Activated CD4-positive, alpha-beta T cell treated with anti-CD3 and anti-CD28 coated beads, Interleukin-2, amount 50 U/mL, for 4 hours (primary cell): Measurements from ENCODE around the gene MYCL.

Experiments used
- DNase-seq, 2 experiments: peaks; one replicate each; pipeline ENCODE4 v3.0.0-alpha.2; 2020

The MYCL gene

GRCh38 chr1:39850606-39851216 lies 51.0 kb downstream of the MYCL start:
- DNase-seq, result no peak

GRCh38 chr1:39849203-39849602 lies 52.5 kb downstream of the MYCL start:
- no peak for DNase-seq

DNA sequence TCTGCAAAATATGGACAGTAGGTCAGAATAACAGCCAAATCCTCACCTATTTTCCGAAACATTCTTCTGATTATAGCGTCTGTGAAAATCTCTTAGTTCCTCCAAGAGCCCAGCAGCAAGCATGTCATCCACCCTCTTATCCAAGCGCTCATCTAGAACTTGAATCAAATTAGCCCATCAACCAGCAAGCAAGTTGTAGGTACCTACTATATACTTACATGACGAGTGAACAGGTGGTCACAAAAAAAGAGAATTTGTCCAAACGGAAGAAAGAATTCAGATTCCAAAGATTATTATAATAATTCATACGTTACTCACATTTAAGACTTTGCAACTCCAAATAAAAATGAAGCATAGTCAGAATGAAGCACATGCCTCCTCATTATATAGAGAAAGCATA lies 53.8 kb downstream of the MYCL start:
- no peak for DNase-seq

GRCh38 chr1:39846796-39847195 lies 54.9 kb downstream of the MYCL start:
- DNase-seq, result no peak

GRCh38 chr1:39845569-39846566 lies 55.8 kb downstream of the MYCL start:
- peak; percentile 59 to 61 for DNase-seq
